BJ (cell line): ENCODE data around the gene DLL4. TPM values are rescaled to one million over a fixed set of nuclear protein-coding genes. Genes with fewer than 3 reads are reported as not detected.

Experiments used
- CTCF ChIA-PET: fragments of 350-600 bp; formaldehyde crosslinking; extraction: SDS; loops from one replicate; lab custom pipeline; 2021; ENCODE audit warnings: antibody characterized with exemption, inconsistent platforms; lab: Yijun Ruan, JAX
- POLR2A ChIA-PET: fragments of 300-600 bp; sonication (Branson Sonifier 250); formaldehyde crosslinking; extraction: SDS; loops from one replicate; lab custom pipeline; 2021; ENCODE audit warnings: antibody characterized with exemption; lab: Charles Lee
- DNase-seq: peaks from one replicate; pipeline ENCODE4 v3.0.0-alpha.2; 2011; ENCODE audit warnings: low read depth
- H3K27me3 ChIP-seq: 2 replicates; pipeline ENCODE4 v1.6.0; 2011; ENCODE audit warnings: low read length; ENCODE audit not compliant: control insufficient read depth, insufficient read depth
- H3K36me3 ChIP-seq: 2 replicates; pipeline ENCODE4 v1.5.1; 2011; ENCODE audit warnings: low read length; ENCODE audit not compliant: control insufficient read depth, insufficient read depth
- H3K4me3 ChIP-seq: 2 replicates; pipeline ENCODE4 v1.5.1; 2011; ENCODE audit warnings: low read depth, mild to moderate bottlenecking, control low read depth, low read length
- polyA plus RNA-seq: library from polyadenylated mRNA; depleted of rRNA; stranded (reverse); fragments of >200 nt; gene quantifications from 2 replicates; pipeline ENCODE4 v1.2.3, GENCODE V29; 2011
- TF ChIP-seq, protein P1 (sequence below): IDR thresholded peaks from 2 replicates; pipeline ENCODE4 v1.5.1; 2011; ENCODE audit warnings: low read depth, mild to moderate bottlenecking, control low read depth, inconsistent platforms, low read length, moderate library complexity; ENCODE audit not compliant: insufficient read depth

DLL4 gene
- polyA plus RNA-seq, 1 experiment: 0.47 TPM

DNA sequence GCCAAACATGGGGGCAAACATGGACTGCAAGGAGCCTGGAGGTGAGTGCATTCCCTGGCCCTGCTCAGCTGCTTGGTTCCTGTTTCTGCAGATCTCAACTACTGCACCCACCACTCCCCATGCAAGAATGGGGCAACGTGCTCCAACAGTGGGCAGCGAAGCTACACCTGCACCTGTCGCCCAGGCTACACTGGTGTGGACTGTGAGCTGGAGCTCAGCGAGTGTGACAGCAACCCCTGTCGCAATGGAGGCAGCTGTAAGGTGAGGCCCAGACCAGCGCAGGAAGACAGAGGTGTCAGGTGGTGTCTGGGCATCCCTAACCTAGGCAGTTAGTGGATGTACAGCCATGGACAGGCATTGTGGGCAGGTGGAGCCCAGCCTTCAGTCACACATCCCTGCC is 5.3 kb downstream of the DLL4 start:
- Histone ChIP-seq H3K36me3 (0 out of 2 replicates have a peak, but pooled peaks cover 2% of the 10 kb centered on the region), H3K4me3 (no peak overlapping the region), H3K27me3 (peaks cover 11% of the 10 kb centered on the region)
- TF ChIP-seq, protein P1, sequence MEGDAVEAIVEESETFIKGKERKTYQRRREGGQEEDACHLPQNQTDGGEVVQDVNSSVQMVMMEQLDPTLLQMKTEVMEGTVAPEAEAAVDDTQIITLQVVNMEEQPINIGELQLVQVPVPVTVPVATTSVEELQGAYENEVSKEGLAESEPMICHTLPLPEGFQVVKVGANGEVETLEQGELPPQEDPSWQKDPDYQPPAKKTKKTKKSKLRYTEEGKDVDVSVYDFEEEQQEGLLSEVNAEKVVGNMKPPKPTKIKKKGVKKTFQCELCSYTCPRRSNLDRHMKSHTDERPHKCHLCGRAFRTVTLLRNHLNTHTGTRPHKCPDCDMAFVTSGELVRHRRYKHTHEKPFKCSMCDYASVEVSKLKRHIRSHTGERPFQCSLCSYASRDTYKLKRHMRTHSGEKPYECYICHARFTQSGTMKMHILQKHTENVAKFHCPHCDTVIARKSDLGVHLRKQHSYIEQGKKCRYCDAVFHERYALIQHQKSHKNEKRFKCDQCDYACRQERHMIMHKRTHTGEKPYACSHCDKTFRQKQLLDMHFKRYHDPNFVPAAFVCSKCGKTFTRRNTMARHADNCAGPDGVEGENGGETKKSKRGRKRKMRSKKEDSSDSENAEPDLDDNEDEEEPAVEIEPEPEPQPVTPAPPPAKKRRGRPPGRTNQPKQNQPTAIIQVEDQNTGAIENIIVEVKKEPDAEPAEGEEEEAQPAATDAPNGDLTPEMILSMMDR: no peak
- CTCF ChIA-PET: interaction anchor here (1.3 to 1.7 kb wide), 2 partner anchors 25 to 30 kb away, joined by 3 to 6 read pairs; no protein-coding TSS in a partner anchor
- POLR2A ChIA-PET: no interaction called here
- DNase-seq: no peak

DNA sequence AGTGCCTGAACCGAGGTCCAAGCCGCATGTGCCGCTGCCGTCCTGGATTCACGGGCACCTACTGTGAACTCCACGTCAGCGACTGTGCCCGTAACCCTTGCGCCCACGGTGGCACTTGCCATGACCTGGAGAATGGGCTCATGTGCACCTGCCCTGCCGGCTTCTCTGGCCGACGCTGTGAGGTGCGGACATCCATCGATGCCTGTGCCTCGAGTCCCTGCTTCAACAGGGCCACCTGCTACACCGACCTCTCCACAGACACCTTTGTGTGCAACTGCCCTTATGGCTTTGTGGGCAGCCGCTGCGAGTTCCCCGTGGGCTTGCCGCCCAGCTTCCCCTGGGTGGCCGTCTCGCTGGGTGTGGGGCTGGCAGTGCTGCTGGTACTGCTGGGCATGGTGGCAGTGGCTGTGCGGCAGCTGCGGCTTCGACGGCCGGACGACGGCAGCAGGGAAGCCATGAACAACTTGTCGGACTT is 7.1 kb downstream of the DLL4 start:
- POLR2A ChIA-PET: no interaction called here
- no peak overlapping the region for H3K4me3 ChIP-seq
- H3K27me3 ChIP-seq: peaks cover 1% of the 10 kb centered on the region
- no peak for DNase-seq
- H3K36me3 ChIP-seq: 0 out of 2 replicates have a peak, but pooled peaks cover 2% of the 10 kb centered on the region
- TF ChIP-seq, protein P1: no peak
- CTCF ChIA-PET: interaction anchor here (1.4 to 9.5 kb wide), 2 partner anchors 77 to 83 kb away, joined by 3 to 142 read pairs; no protein-coding TSS in a partner anchor

DNA sequence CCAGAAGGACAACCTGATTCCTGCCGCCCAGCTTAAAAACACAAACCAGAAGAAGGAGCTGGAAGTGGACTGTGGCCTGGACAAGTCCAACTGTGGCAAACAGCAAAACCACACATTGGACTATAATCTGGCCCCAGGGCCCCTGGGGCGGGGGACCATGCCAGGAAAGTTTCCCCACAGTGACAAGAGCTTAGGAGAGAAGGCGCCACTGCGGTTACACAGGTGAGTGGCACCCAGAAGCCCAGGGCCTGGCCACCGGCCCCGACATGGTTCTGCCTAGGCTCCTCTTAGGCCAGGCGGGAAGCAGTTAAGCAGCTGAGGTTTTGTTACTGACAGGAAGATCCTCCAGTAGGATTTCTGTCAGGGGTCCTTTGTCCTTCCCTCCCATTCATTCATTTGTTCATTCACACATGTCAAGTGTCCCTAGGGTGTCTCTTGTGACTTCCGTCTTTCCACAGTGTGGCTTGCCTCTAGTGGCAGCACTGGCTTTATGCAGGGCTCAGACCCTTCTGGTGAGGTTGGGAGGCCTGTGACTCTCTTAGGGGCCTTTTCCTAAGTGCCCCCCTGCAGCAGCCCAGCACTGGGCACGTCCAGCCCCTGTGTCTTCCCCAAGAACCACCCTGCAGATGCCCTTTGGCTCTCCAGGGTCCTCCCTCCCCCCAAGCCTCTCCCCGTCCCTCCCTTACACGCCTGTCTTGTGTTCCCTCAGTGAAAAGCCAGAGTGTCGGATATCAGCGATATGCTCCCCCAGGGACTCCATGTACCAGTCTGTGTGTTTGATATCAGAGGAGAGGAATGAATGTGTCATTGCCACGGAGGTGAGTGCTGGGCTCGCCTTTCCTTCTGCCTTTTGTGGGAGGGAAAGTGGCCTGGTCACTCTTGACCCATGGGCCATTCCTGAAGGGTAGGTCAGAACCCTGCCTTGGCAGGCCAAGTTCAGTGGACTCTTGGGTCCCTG is 7.8 kb downstream of the DLL4 start:
- Histone ChIP-seq H3K4me3 (no peak overlapping the region), H3K27me3 (peaks cover 1% of the 10 kb centered on the region; the same call in 1 of the 2 replicates), H3K36me3 (0 out of 2 replicates have a peak, but pooled peaks cover under 1% of the 10 kb centered on the region)
- TF ChIP-seq, protein P1: no peak
- ChIA-PET POLR2A (no interaction called here), CTCF (interaction anchor here (0.6 to 9.5 kb wide), 3 partner anchors 32 to 82 kb away, joined by 3 to 142 read pairs (median 3); no protein-coding TSS in a partner anchor)
- DNase-seq: no peak

DNA sequence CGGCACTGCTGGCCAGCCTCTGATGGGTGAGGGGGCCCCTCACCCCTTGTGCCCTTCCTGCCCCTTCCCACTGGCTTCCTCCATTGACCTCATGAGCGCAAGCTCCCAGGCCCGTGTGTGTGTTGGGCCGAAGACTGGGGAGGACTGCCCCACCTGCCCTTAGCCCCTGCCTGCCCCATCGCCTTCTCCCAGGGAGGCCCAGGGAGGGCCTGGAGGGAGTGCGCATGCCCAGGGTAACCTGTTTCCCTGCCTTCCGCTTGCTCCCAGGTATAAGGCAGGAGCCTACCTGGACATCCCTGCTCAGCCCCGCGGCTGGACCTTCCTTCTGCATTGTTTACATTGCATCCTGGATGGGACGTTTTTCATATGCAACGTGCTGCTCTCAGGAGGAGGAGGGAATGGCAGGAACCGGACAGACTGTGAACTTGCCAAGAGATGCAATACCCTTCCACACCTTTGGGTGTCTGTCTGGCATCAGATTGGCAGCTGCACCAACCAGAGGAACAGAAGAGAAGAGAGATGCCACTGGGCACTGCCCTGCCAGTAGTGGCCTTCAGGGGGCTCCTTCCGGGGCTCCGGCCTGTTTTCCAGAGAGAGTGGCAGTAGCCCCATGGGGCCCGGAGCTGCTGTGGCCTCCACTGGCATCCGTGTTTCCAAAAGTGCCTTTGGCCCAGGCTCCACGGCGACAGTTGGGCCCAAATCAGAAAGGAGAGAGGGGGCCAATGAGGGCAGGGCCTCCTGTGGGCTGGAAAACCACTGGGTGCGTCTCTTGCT is 8.8 kb downstream of the DLL4 start:
- DNase-seq: no peak
- ChIA-PET CTCF (interaction anchor here (0.6 to 9.5 kb wide), 4 partner anchors 8 to 256 kb away, joined by 3 to 142 read pairs (median 86); partner anchors contain the start of gene DLL4), POLR2A (no interaction called here)
- H3K36me3 ChIP-seq: no peaks in the 10 kb centered on the region
- TF ChIP-seq, protein P1: peak; percentile 22; the same call in 1 of the 2 replicates
- H3K27me3 ChIP-seq: no peaks in the 10 kb centered on the region
- no peak overlapping the region for H3K4me3 ChIP-seq

DNA sequence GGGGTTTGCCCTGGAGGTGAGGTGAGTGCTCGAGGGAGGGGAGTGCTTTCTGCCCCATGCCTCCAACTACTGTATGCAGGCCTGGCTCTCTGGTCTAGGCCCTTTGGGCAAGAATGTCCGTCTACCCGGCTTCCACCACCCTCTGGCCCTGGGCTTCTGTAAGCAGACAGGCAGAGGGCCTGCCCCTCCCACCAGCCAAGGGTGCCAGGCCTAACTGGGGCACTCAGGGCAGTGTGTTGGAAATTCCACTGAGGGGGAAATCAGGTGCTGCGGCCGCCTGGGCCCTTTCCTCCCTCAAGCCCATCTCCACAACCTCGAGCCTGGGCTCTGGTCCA is 9.4 kb downstream of the DLL4 start:
- ChIA-PET CTCF (interaction anchor here (6.5 to 9.5 kb wide), 3 partner anchors 9 to 81 kb away, joined by 83 to 142 read pairs (median 89); partner anchors contain the start of gene DLL4), POLR2A (no interaction called here)
- H3K36me3 ChIP-seq: no peaks in the 10 kb centered on the region
- no peaks in the 10 kb centered on the region for H3K27me3 ChIP-seq
- no peak overlapping the region for H3K4me3 ChIP-seq
- TF ChIP-seq, protein P1: no peak
- DNase-seq: no peak
